K562 (cell line): ENCODE data around the gene ATG7. TPM values are rescaled to one million over a fixed set of nuclear protein-coding genes. Genes with fewer than 3 reads are reported as not detected.

Experiments used
- ATAC-seq: fragments of 200-7000 bp; cut with Tn5 transposase; 3 replicates; pipeline ENCODE4 v1.9.1; 2020; ENCODE audit warnings: moderate library complexity
- BruUV-seq: library from RNA; stranded (reverse); fragments of 400-500 nt; replicated peaks from 2 replicates; lab custom pipeline; 2021; lab: Mats Ljungman, UMichigan
- CTCF ChIA-PET: fragments of 300-600 bp; formaldehyde crosslinking; extraction: SDS; loops from one replicate; lab custom pipeline; 2021; ENCODE audit warnings: low intra/inter-chr PET ratio; lab: Yijun Ruan, JAX
- POLR2A ChIA-PET: fragments of 300-600, 350-650 bp; sonication (Branson Sonifier 250); formaldehyde crosslinking; extraction: SDS; loops from one replicate; lab custom pipeline; 2021; ENCODE audit warnings: antibody characterized with exemption, inconsistent platforms; lab: Yijun Ruan, JAX
- DNase-seq, 4 experiments: peaks; one replicate each; pipeline versions ENCODE4 v3.0.0 to v3.0.0-alpha.2; 2011 to 2018; ENCODE audit warnings: low spot score in 3 of 4, mixed read lengths in 3 of 4; ENCODE audit errors: extremely low read depth in 1 of 4
- FAIRE-seq: peaks from 2 replicates; lab custom pipeline; 2011; peaks lifted over from hg19 to GRCh38; lab: Jason Lieb, UNC
- H2AFZ ChIP-seq: 2 replicates; pipeline ENCODE4 v1.6.0; 2011; ENCODE audit warnings: low read depth, low read length, control low read depth, inconsistent platforms
- H3K27ac ChIP-seq: fragments of 200-600 bp; 3 replicates; pipeline ENCODE4 v1.8.0; 2011; ENCODE audit warnings: low read depth, mild to moderate bottlenecking, control low read depth, inconsistent platforms, low read length, moderate library complexity, mixed read lengths; ENCODE audit errors: extremely low read depth
- H3K27me3 ChIP-seq, 2 experiments: fragments of 300-600 bp in 1 of 2; 2 replicates in 1 of 2; 3 replicates in 1 of 2; pipeline versions ENCODE4 v1.6.0 to v1.8.0; 2011; ENCODE audit warnings: inconsistent platforms in 2 of 2, low read length in 2 of 2, mild to moderate bottlenecking in 1 of 2, mixed read lengths in 1 of 2, moderate library complexity in 1 of 2; ENCODE audit not compliant: control insufficient read depth in 2 of 2, insufficient read depth in 2 of 2
- H3K36me3 ChIP-seq: fragments of 300-600 bp; 3 replicates; pipeline ENCODE4 v1.8.0; 2011; ENCODE audit warnings: mild to moderate bottlenecking, low read length, inconsistent platforms; ENCODE audit not compliant: control insufficient read depth, insufficient read depth
- H3K4me1 ChIP-seq, 2 experiments: fragments of 200-600 bp in 1 of 2; replicated peaks in 1 of 2; 2 replicates in 1 of 2; 3 replicates in 1 of 2; pipeline versions ENCODE4 v1.5.1 to v1.8.0; 2011; ENCODE audit warnings: inconsistent platforms in 2 of 2, low read length in 2 of 2, mild to moderate bottlenecking in 1 of 2, mixed read lengths in 1 of 2, moderate library complexity in 1 of 2; ENCODE audit not compliant: control insufficient read depth in 2 of 2, insufficient read depth in 2 of 2
- H3K4me2 ChIP-seq: 2 replicates; pipeline ENCODE4 v1.6.1; 2011; ENCODE audit warnings: low read length, control low read depth, inconsistent platforms, mixed read lengths; ENCODE audit not compliant: insufficient read depth
- H3K4me3 ChIP-seq: fragments of 200-600 bp; sonication (generic), shearing (Covaris generic); 2 replicates; pipeline ENCODE4 v1.5.1; 2016; ENCODE audit warnings: control low read depth, inconsistent platforms
- H3K79me2 ChIP-seq: fragments of 200-600 bp; 3 replicates; pipeline ENCODE4 v1.8.0; 2011; ENCODE audit warnings: low read length, inconsistent platforms; ENCODE audit not compliant: control insufficient read depth, insufficient read depth
- H3K9ac ChIP-seq, 2 experiments: 2 replicates each; pipeline versions ENCODE4 v1.6.0 to v1.6.1; 2011; ENCODE audit warnings: low read depth in 2 of 2, low read length in 2 of 2, control low read depth in 1 of 2, inconsistent platforms in 1 of 2, mild to moderate bottlenecking in 1 of 2, mixed read lengths in 1 of 2; ENCODE audit not compliant: insufficient read depth in 1 of 2
- H3K9me1 ChIP-seq: one replicate; pipeline ENCODE4 v1.6.0; 2011; ENCODE audit warnings: inconsistent platforms, mild to moderate bottlenecking, low read length, moderate library complexity; ENCODE audit not compliant: control insufficient read depth, insufficient read depth
- H3K9me3 ChIP-seq: replicated peaks from 2 replicates; pipeline ENCODE4 v1.5.1; 2011; ENCODE audit warnings: low read depth, low read length, inconsistent platforms; ENCODE audit not compliant: control insufficient read depth, insufficient read depth
- H4K20me1 ChIP-seq: replicated peaks from 2 replicates; pipeline ENCODE4 v1.6.1; 2011; ENCODE audit warnings: low read length, inconsistent platforms, mixed read lengths; ENCODE audit not compliant: control insufficient read depth, insufficient read depth
- ASH1L ChIP-seq: fragments of 450-650 bp; IDR thresholded peaks from 2 replicates; pipeline ENCODE4 v1.6.1; 2018; ENCODE audit warnings: borderline replicate concordance, mild to moderate bottlenecking, low read depth; ENCODE audit not compliant: partially characterized antibody
- BHLHE40 ChIP-seq: IDR thresholded peaks from 2 replicates; pipeline ENCODE4 v1.6.1; 2011; ENCODE audit warnings: low read length, improper control_type of control experiment
- TEAD1 ChIP-seq, 2 experiments: fragments of 450-650 bp in 1 of 2; sonication (generic) in 1 of 2; formaldehyde crosslinking; IDR thresholded peaks; 2 replicates each; pipeline versions ENCODE4 v1.4.0 to v1.8.0; 2020 to 2022; ENCODE audit warnings: mild to moderate bottlenecking in 2 of 2, missing genetic modification reagents in 1 of 2
- XRCC4 ChIP-seq: IDR thresholded peaks from one replicate; pipeline ENCODE4 v1.6.1; 2011; ENCODE audit not compliant: insufficient read depth, insufficient read length; ENCODE audit errors: extremely low read depth
- ZNF133 ChIP-seq: fragments of 250-450 bp; sonication (Bioruptor Pico); IDR thresholded peaks from 2 replicates; pipeline ENCODE4 v1.4.0; 2020; ENCODE audit warnings: mild to moderate bottlenecking
- WGBS: fragments of 100-300 bp; shearing (Covaris generic); methylation state at CpG from one replicate; pipeline ENCODE4 v1.1.6; 2016; ENCODE audit warnings: low coverage, mixed read lengths; ENCODE audit not compliant: insufficient coverage; ENCODE audit errors: missing lambda C conversion rate; 5-methylcytosine and 5-hydroxymethylcytosine counted together
- in situ Hi-C: fragments of 300-500 bp; cut with MboI; formaldehyde crosslinking; loops from 4 replicates; pipeline ENCODE4 v1.15.0; 2018; ENCODE audit warnings: inconsistent platforms, mixed read lengths
- intact Hi-C: fragments of 100-400 bp; cut with micrococcal nuclease; formaldehyde crosslinking; loops from 2 replicates; pipeline ENCODE4 v1.14.2; 2022
- polyA plus RNA-seq, 8 experiments: library from polyadenylated mRNA; depleted of rRNA in 4 of 8; stranded (reverse) in 5 of 8; unstranded in 3 of 8; fragments of >200 nt; fragmentation: Nextera tagmentation in 2 of 8; fragmentation: Illumina TruSeq in 1 of 8; extraction: Ambion mirVana in 2 of 8; extraction: Trizol in 1 of 8; gene quantifications; 2 replicates each; pipeline versions ENCODE4 v1.2.1 to v1.2.3, GENCODE V29; 2011 to 2014; ENCODE audit warnings: inconsistent platforms in 1 of 8, missing spikeins in 1 of 8
- total RNA-seq, 7 experiments: library from RNA; depleted of rRNA in 6 of 7; stranded (reverse); fragments of >200 nt in 6 of 7; fragmentation: Illumina TruSeq in 2 of 7; extraction: Trizol in 2 of 7; gene quantifications; 2 replicates each; pipeline versions ENCODE4 v1.2.1 to v1.2.3, GENCODE V29; 2011 to 2021; ENCODE audit warnings: low replicate concordance in 1 of 7
- TF ChIP-seq, protein P1 (sequence below): fragments of 450-650 bp; formaldehyde crosslinking; IDR thresholded peaks from 2 replicates; pipeline ENCODE4 v1.4.0; 2020; ENCODE audit warnings: mild to moderate bottlenecking
- TF ChIP-seq, protein P2 (sequence below): fragments of 450-650 bp; IDR thresholded peaks from 2 replicates; pipeline ENCODE4 v1.6.1; 2014; ENCODE audit warnings: low read depth, mild to moderate bottlenecking, moderate library complexity, borderline replicate concordance

Gene ATG7
- total and polyA plus RNA-seq, 9 of the 15 experiments (the other 6 are each of a cell fraction or from before 2014, with no cell fraction given): 18.3 to 45.3 (median 33.6) TPM

- TF ChIP-seq BHLHE40 (no peak), XRCC4 (no peak)
- TF ChIP-seq, protein P1, sequence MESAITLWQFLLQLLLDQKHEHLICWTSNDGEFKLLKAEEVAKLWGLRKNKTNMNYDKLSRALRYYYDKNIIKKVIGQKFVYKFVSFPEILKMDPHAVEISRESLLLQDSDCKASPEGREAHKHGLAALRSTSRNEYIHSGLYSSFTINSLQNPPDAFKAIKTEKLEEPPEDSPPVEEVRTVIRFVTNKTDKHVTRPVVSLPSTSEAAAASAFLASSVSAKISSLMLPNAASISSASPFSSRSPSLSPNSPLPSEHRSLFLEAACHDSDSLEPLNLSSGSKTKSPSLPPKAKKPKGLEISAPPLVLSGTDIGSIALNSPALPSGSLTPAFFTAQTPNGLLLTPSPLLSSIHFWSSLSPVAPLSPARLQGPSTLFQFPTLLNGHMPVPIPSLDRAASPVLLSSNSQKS (CRISPR knock-in tag): no peak
These were observed 262.0 kb downstream of the ATG7 start (continued) for GRCh38 chr3:11534011-11534792.

DNA sequence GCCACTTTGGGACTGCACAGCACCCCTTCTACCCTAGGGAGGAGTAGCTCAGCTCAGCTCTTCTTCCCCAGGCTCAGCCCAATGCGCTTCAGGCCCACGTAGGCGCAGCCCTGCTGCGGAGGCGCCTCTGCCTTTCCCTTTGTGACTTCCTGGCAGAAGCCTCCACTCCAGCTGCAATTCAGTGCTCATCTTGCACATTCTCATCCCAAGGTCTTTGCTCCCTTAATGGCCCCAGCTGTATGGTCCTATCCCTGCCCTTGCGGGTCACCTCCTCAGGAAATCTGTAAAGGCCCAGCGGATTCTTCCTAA is 262.6 kb downstream of the ATG7 start:
- Histone ChIP-seq H3K9me1 (no peaks in the 10 kb centered on the region), H3K27ac (no peak overlapping the region), H3K9ac (peak overlapping the region in 1 of 2 experiments; percentile 11; a peak in 1 of 4 replicates), H3K4me1 (peaks cover 0 to 4% of the 10 kb centered on the region in 2 experiments; a peak in 2 of 5 replicates), H3K27me3 (no peaks in the 10 kb centered on the region), H3K4me2 (no peak overlapping the region), H3K9me3 (no peaks in the 10 kb centered on the region)
- intact Hi-C loops: no loop called here
- CTCF ChIA-PET: no interaction called here
- DNase-seq: no peak
- WGBS: 80% methylated on average over 7 of the region's 7 CpGs
- no peak for TF ChIP-seq ZNF133 (CRISPR knock-in tag)
- no peak for TF ChIP-seq TEAD1 (CRISPR knock-in tag; IDR thresholded peaks at IDR 0.05)
- TF ChIP-seq, protein P2, sequence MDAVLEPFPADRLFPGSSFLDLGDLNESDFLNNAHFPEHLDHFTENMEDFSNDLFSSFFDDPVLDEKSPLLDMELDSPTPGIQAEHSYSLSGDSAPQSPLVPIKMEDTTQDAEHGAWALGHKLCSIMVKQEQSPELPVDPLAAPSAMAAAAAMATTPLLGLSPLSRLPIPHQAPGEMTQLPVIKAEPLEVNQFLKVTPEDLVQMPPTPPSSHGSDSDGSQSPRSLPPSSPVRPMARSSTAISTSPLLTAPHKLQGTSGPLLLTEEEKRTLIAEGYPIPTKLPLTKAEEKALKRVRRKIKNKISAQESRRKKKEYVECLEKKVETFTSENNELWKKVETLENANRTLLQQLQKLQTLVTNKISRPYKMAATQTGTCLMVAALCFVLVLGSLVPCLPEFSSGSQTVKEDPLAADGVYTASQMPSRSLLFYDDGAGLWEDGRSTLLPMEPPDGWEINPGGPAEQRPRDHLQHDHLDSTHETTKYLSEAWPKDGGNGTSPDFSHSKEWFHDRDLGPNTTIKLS: no peak
- TF ChIP-seq ASH1L: no peak
- TF ChIP-seq, all 486 proteins: peak for 0
- no peaks in the 10 kb centered on the region for H3K36me3 ChIP-seq
- no peak overlapping the region for H3K4me3 ChIP-seq
- H3K79me2 ChIP-seq: no peaks in the 10 kb centered on the region
- POLR2A ChIA-PET: no interaction called here
- H2AFZ ChIP-seq: no peak overlapping the region
- no TSS peak for BruUV-seq
- FAIRE-seq (no peak), ATAC-seq (no peak)
- no peaks in the 10 kb centered on the region; the same call in 1 of the 2 replicates for H4K20me1 ChIP-seq
- in situ Hi-C loops: no loop called here
